Caco-2 (cell line): ENCODE measurements around the gene MMP8. TPM values are rescaled to one million over a fixed set of nuclear protein-coding genes. Genes with fewer than 3 reads are reported as not detected.

Experiments
- BruUV-seq: library from RNA; stranded (reverse); fragments of 400-500 nt; replicated peaks from 2 replicates; lab custom pipeline; 2021; lab: Mats Ljungman, UMichigan
- CTCF ChIA-PET: fragments of 300-600 bp; sonication (Branson Sonifier 250); formaldehyde crosslinking; loops from one replicate; lab custom pipeline; 2022; ENCODE audit warnings: antibody characterized with exemption; lab: Charles Lee
- POLR2A ChIA-PET: fragments of 300-600 bp; sonication (Branson Sonifier 250); formaldehyde crosslinking; loops from one replicate; lab custom pipeline; 2022; ENCODE audit warnings: antibody characterized with exemption; lab: Charles Lee
- DNase-seq, 2 experiments: peaks; one replicate each; pipeline versions ENCODE4 v3.0.0 to v3.0.0-alpha.2; 2020 to 2022
- H3K27me3 ChIP-seq: replicated peaks from 2 replicates; pipeline ENCODE4 v1.6.0; 2011; ENCODE audit warnings: low read length; ENCODE audit not compliant: control insufficient read depth, insufficient read depth
- H3K36me3 ChIP-seq: 2 replicates; pipeline ENCODE4 v1.5.1; 2011; ENCODE audit warnings: low read length; ENCODE audit not compliant: control insufficient read depth, insufficient read depth
- H3K4me1 ChIP-seq: fragments of 250-450 bp; sonication (Bioruptor Pico); 2 replicates; pipeline ENCODE4 v1.5.1; 2020; ENCODE audit warnings: mild to moderate bottlenecking
- H3K4me3 ChIP-seq: 2 replicates; pipeline ENCODE4 v1.5.1; 2011; ENCODE audit warnings: low read depth, mild to moderate bottlenecking, control low read depth, low read length
- H3K9me3 ChIP-seq: fragments of 250-450 bp; sonication (Bioruptor Pico); 2 replicates; pipeline ENCODE4 v1.5.1; 2020; ENCODE audit warnings: mild to moderate bottlenecking, moderate library complexity
- H3K27ac Mint-ChIP-seq: one replicate; pipeline ENCODE4 v1.8.0; 2022; ENCODE audit warnings: mixed read lengths; ENCODE audit not compliant: unreplicated experiment
- H3K27me3 Mint-ChIP-seq: one replicate; pipeline ENCODE4 v1.8.0; 2022; ENCODE audit warnings: mixed read lengths; ENCODE audit not compliant: insufficient read depth, unreplicated experiment
- H3K36me3 Mint-ChIP-seq: one replicate; pipeline ENCODE4 v1.8.0; 2022; ENCODE audit warnings: mild to moderate bottlenecking, mixed read lengths; ENCODE audit not compliant: insufficient read depth, unreplicated experiment
- H3K4me1 Mint-ChIP-seq: one replicate; pipeline ENCODE4 v1.8.0; 2022; ENCODE audit warnings: low read depth, mixed read lengths; ENCODE audit not compliant: unreplicated experiment
- H3K4me3 Mint-ChIP-seq: one replicate; pipeline ENCODE4 v1.8.0; 2022; ENCODE audit warnings: mild to moderate bottlenecking, moderate library complexity, mixed read lengths; ENCODE audit not compliant: unreplicated experiment
- H3K9me3 Mint-ChIP-seq: one replicate; pipeline ENCODE4 v1.8.0; 2022; ENCODE audit warnings: mixed read lengths; ENCODE audit not compliant: unreplicated experiment
- CTCF ChIP-seq, 2 experiments: fragments of 200-600 bp in 1 of 2; IDR thresholded peaks; 1 replicate in 1 of 2; 2 replicates in 1 of 2; pipeline versions ENCODE4 v1.5.1 to v1.8.0; 2011 to 2022; ENCODE audit warnings: antibody characterized with exemption in 1 of 2, control low read depth in 1 of 2, inconsistent platforms in 1 of 2, low read depth in 1 of 2, low read length in 1 of 2, mild to moderate bottlenecking in 1 of 2, moderate library complexity in 1 of 2; ENCODE audit not compliant: insufficient read depth in 1 of 2, severe bottlenecking in 1 of 2, unreplicated experiment in 1 of 2
- intact Hi-C: fragments of 100-400 bp; cut with micrococcal nuclease; formaldehyde crosslinking; loops from one replicate; pipeline ENCODE4 v1.10.0; 2022; ENCODE audit not compliant: unreplicated experiment
- total RNA-seq: library from RNA; stranded (reverse); gene quantifications from 2 replicates; pipeline ENCODE4 v1.2.3, GENCODE V29; 2022

Gene MMP8
- total RNA-seq, 1 experiment from 2014 or later = not detected

GRCh38 chr11:102680945-102681344 is 43.8 kb downstream of the MMP8 start:
- CTCF ChIA-PET = interaction anchor here (1.0 kb wide), 1 partner anchor 15 kb away, joined by 3 read pairs; no protein-coding TSS in a partner anchor
- H3K27me3 Mint-ChIP-seq = peaks cover 10% of the 10 kb centered on the region

GRCh38 chr11:102678022-102678421 is 46.7 kb downstream of the MMP8 start:
- intact Hi-C loops = no loop called here
- H3K27me3 ChIP-seq = peaks cover 2% of the 10 kb centered on the region
- no peak overlapping the region for H3K27ac Mint-ChIP-seq
- CTCF ChIA-PET = interaction anchor here (1.5 kb wide), 1 partner anchor 11 kb away, joined by 9 read pairs; no protein-coding TSS in a partner anchor
- no peak overlapping the region for H3K4me3 ChIP-seq
- no peaks in the 10 kb centered on the region for H3K9me3 ChIP-seq
- no peaks in the 10 kb centered on the region for H3K4me1 Mint-ChIP-seq
- H3K36me3 Mint-ChIP-seq = no peaks in the 10 kb centered on the region
- no peak for TF ChIP-seq CTCF (IDR thresholded peaks at IDR 0.05; ENCODE audit: insufficient read depth in 1 of 2, low read depth in 1 of 2, low read length in 1 of 2, severe bottlenecking in 1 of 2, unreplicated experiment in 1 of 2)
- POLR2A ChIA-PET = no interaction called here
- H3K4me1 ChIP-seq = no peaks in the 10 kb centered on the region
- no peak overlapping the region for H3K4me3 Mint-ChIP-seq
- peaks cover 18% of the 10 kb centered on the region for H3K27me3 Mint-ChIP-seq
- no peaks in the 10 kb centered on the region for H3K36me3 ChIP-seq
- no peak for DNase-seq
- no peaks in the 10 kb centered on the region for H3K9me3 Mint-ChIP-seq
- no TSS peak for BruUV-seq

More at GRCh38 chr11:102680945-102681344, 43.8 kb downstream of the MMP8 start:
- Mint-ChIP-seq H3K36me3 (no peaks in the 10 kb centered on the region), H3K4me3 (no peak overlapping the region), H3K9me3 (no peaks in the 10 kb centered on the region), H3K4me1 (no peaks in the 10 kb centered on the region), H3K27ac (no peak overlapping the region)
- no peaks in the 10 kb centered on the region for H3K36me3 ChIP-seq
- H3K4me1 ChIP-seq = no peaks in the 10 kb centered on the region
- no peak for TF ChIP-seq CTCF (IDR thresholded peaks at IDR 0.05; ENCODE audit: insufficient read depth in 1 of 2, low read depth in 1 of 2, low read length in 1 of 2, severe bottlenecking in 1 of 2, unreplicated experiment in 1 of 2)
- intact Hi-C loops = no loop called here
- POLR2A ChIA-PET = no interaction called here
- no peak overlapping the region for H3K4me3 ChIP-seq
- no peak for DNase-seq
- no TSS peak for BruUV-seq
- no peaks in the 10 kb centered on the region for H3K9me3 ChIP-seq
- H3K27me3 ChIP-seq = peaks cover 2% of the 10 kb centered on the region

- Mint-ChIP-seq H3K9me3 (no peaks in the 10 kb centered on the region), H3K4me3 (no peak overlapping the region), H3K27me3 (peaks cover 18% of the 10 kb centered on the region), H3K27ac (no peak overlapping the region), H3K36me3 (no peaks in the 10 kb centered on the region), H3K4me1 (no peaks in the 10 kb centered on the region)
- POLR2A ChIA-PET = no interaction called here
- Histone ChIP-seq H3K27me3 (peaks cover 2% of the 10 kb centered on the region), H3K4me1 (no peaks in the 10 kb centered on the region), H3K36me3 (no peaks in the 10 kb centered on the region), H3K4me3 (no peak overlapping the region), H3K9me3 (no peaks in the 10 kb centered on the region)
- intact Hi-C loops = no loop called here
- no TSS peak for BruUV-seq
- no peak for TF ChIP-seq CTCF (IDR thresholded peaks at IDR 0.05; ENCODE audit: insufficient read depth in 1 of 2, low read depth in 1 of 2, low read length in 1 of 2, severe bottlenecking in 1 of 2, unreplicated experiment in 1 of 2)
- DNase-seq = no peak
- CTCF ChIA-PET = no interaction called here
Measured at GRCh38 chr11:102676084-102676483, 48.7 kb downstream of the MMP8 start.
